ENCODE results near the gene RAB38.

Gene RAB38

DNA sequence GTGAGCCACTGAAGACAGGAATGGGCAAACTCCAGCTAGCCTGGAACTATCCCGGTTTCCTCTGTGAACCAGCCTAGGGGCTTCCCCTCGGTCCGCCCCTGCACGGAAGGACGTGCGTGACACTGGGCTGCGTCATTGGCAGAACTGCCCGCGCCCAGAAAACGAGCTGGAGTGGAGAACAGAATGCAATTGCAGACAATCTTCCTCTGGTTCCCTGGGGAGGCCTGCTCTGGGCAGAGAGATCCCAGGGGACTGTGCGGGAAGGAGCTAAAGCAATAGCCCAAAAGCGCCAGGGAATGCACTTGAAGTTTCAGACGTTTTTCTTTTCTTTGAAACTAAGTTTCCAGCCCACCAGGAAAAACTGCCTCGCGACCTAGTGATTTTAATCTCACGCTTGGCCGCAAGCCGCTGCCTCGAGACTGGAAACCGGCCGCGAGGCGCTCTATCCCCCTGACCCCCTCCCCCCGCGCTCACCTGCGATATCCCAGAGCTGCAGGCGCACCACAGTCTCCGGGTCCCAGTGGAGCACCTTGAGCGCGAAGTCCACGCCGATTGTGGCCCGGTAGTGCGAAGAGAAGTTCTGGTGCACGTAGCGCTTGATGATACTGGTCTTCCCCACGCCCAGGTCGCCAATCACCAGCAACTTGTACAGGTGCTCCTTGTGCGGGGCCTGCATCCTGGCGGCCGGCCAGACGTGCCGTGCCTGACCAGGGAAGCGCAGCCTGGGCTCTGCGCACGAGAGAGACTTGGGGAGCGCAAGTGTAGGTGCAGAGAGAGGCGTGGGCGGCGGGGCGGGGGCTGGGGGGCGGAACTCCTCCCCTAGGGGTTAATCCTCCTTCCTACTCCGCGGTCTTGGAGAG, at the start of gene RAB38:
Gene RAB38, minus strand, starts transcription at position 735 of the 860 bp plus-strand sequence. Its CDS starts 59 bp downstream, at position 676.
- Histone ChIP-seq H3K9me3 (no peaks in the 10 kb centered on the region), H3K27ac (peak within 1 kb of the TSS; percentile 47; the same call in 1 of the 2 replicates), H3K4me3 (peak within 1 kb of the TSS; percentile 69), H3K27me3 (no peaks in the 10 kb centered on the region), H4K20me1 (no peaks in the 10 kb centered on the region), H3K4me1 (peaks cover 23% of the 10 kb centered on the region), H3K36me3 (no peaks in the 10 kb centered on the region), H3K4me2 (peak within 1 kb of the TSS; percentile 97), H3K9ac (peak within 1 kb of the TSS; percentile 49)
- no peak for TF ChIP-seq Cebpa-rat (IDR thresholded peaks at IDR 0.05)

DNA sequence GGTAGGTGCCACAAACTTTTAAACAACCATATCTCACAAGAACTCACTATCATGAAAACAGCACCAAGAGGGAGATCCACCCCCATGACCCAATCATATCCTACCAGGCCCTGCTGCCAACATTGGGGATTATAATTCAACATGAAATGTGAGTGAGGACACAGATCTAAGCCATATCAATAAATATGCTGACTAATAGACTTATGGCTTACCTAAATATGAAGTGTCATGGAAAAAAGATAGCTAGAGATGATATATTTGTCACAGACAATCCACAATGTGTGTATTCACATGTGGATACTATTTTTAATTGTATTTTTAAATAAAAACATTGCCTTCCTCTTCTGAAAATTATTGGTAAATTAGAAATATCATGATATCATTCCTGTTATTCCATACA, 38.2 kb upstream of the RAB38 start:
- TF ChIP-seq Cebpa-rat (IDR thresholded peaks at IDR 0.05), result no peak
- H4K20me1 ChIP-seq, result no peaks in the 10 kb centered on the region
- H3K4me3 ChIP-seq, result no peak overlapping the region

DNA sequence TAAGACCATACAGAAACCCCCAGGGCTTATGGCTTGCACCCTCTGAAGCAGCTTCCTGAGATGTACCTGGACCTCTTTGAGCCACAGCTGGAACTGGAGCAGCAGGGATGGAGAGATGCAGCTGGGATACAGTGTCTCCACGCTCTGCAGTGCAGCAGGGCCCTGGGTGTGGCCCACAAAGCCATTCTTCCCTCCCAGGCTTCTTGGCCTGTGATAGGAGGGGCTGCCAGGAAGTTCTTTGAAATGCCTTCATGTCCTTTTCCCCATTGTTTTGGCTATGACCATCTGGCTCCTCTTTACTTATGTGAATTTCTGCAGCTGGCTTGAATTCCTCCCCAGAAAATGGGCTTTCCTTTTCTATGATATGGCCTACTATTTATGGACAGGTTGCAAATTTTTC, 37.1 kb upstream of the RAB38 start:
- Histone ChIP-seq H3K27me3 (no peaks in the 10 kb centered on the region), H3K4me3 (no peak overlapping the region), H3K27ac (no peak overlapping the region), H4K20me1 (no peaks in the 10 kb centered on the region), H3K4me1 (no peaks in the 10 kb centered on the region), H3K9me3 (no peaks in the 10 kb centered on the region), H3K9ac (no peak overlapping the region), H3K4me2 (no peak overlapping the region), H3K36me3 (no peaks in the 10 kb centered on the region)
- no peak for TF ChIP-seq Cebpa-rat (IDR thresholded peaks at IDR 0.05)

More for the DNA sequence above, 38.2 kb upstream of the RAB38 start:
- H3K4me1 ChIP-seq, result no peaks in the 10 kb centered on the region
- no peak overlapping the region for H3K27ac ChIP-seq
- no peak overlapping the region for H3K4me2 ChIP-seq
- H3K36me3 ChIP-seq, result no peaks in the 10 kb centered on the region
- no peak overlapping the region for H3K9ac ChIP-seq
- H3K9me3 ChIP-seq, result no peaks in the 10 kb centered on the region
- no peaks in the 10 kb centered on the region for H3K27me3 ChIP-seq

DNA sequence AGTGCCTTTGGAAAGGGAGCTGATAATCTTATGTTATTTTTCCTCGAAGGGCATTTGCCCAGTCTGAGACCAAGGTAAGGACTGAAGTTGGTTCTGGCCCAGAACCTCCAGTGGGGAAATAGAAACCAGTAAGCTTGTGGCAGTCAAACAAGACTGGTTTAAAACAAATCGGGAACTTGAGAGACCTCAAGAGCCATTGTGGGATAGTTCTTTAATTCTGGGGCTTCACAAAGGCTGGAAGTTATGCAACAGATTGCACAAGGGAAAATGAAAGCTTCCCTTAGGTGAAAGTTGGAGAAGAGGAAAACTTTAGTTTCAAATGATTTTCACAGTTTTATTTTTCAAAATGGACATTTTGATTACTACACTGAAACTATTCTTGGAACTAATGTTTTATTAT, 33.5 kb upstream of the RAB38 start:
- Histone ChIP-seq H3K36me3 (no peaks in the 10 kb centered on the region), H3K4me1 (no peaks in the 10 kb centered on the region), H3K4me2 (no peak overlapping the region), H3K9me3 (no peaks in the 10 kb centered on the region), H3K27me3 (no peaks in the 10 kb centered on the region), H3K27ac (no peak overlapping the region), H3K9ac (no peak overlapping the region), H4K20me1 (no peaks in the 10 kb centered on the region), H3K4me3 (no peak overlapping the region)
- no peak for TF ChIP-seq Cebpa-rat (IDR thresholded peaks at IDR 0.05)

DNA sequence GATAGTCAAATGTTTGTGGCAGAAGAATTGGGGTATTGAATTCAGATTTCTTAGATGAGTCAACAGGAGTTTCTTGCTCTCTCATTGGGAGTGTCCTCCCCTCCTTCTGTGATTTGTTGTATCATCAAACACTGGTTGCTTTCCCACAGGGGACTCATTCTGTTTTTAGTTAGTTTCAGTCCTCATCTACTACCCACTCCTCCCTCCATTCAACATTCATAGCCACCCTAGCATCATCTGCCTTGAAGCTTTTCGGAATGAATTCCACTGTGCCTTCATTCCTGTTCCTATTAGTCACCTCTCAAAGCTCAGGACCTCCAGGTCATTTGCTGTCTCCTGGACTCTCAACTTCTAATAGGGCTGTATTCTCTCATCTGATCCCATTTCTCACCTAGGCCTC, 31.5 kb upstream of the RAB38 start:
- Histone ChIP-seq H3K27me3 (no peaks in the 10 kb centered on the region), H3K27ac (no peak overlapping the region), H3K4me2 (no peak overlapping the region), H3K9me3 (no peaks in the 10 kb centered on the region), H3K4me1 (no peaks in the 10 kb centered on the region), H3K4me3 (no peak overlapping the region), H4K20me1 (no peaks in the 10 kb centered on the region), H3K36me3 (no peaks in the 10 kb centered on the region), H3K9ac (no peak overlapping the region)
- TF ChIP-seq Cebpa-rat (IDR thresholded peaks at IDR 0.05), result no peak

DNA sequence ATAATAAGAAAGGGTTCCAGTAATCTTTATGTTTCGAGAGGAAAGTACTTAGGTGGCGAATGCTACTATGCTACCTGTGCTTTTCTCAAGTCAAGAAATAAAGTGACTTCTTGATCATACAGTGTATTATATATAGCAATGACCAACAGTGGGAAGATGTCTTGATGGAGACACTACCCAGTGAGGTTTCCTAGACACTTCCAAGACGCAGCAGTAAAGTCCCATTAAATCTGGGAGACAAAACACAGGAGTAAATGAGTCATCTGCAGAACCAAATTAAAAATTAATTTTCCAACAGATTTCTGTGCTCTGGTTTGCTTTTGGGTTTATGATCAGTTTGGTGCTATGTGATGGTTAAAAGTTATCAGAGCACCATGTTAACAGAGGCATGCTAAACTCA, 29.1 kb upstream of the RAB38 start:
- TF ChIP-seq Cebpa-rat (IDR thresholded peaks at IDR 0.05), result no peak

DNA sequence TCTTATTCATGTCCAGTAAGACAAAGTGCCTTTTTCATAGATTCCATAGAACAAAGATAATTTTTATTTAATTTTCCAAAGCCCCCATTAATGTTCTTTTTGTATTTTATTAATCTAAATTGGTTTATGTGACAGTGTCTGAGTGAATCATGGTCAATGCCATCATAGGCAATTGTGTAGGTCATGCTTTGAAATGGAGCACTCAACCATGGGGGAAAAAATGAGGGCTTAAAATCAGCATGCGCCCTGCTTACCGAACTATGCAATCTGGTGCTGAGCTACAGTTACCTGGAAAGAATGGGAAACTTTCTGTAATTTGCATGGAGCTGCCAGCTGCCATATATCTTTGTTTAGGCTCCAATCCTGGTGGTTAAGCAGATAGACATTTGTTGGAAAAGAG, 28.4 kb upstream of the RAB38 start:
- H3K9me3 ChIP-seq, result no peaks in the 10 kb centered on the region
- no peak for TF ChIP-seq Cebpa-rat (IDR thresholded peaks at IDR 0.05)

More for the DNA sequence above, 29.1 kb upstream of the RAB38 start:
- no peak overlapping the region for H3K27ac ChIP-seq
- H3K9ac ChIP-seq, result no peak overlapping the region
- H3K27me3 ChIP-seq, result no peaks in the 10 kb centered on the region
- no peak overlapping the region for H3K4me2 ChIP-seq
- H3K9me3 ChIP-seq, result no peaks in the 10 kb centered on the region
- no peak overlapping the region for H3K4me3 ChIP-seq
- no peaks in the 10 kb centered on the region for H3K36me3 ChIP-seq
- H3K4me1 ChIP-seq, result no peaks in the 10 kb centered on the region
- H4K20me1 ChIP-seq, result no peaks in the 10 kb centered on the region

DNA sequence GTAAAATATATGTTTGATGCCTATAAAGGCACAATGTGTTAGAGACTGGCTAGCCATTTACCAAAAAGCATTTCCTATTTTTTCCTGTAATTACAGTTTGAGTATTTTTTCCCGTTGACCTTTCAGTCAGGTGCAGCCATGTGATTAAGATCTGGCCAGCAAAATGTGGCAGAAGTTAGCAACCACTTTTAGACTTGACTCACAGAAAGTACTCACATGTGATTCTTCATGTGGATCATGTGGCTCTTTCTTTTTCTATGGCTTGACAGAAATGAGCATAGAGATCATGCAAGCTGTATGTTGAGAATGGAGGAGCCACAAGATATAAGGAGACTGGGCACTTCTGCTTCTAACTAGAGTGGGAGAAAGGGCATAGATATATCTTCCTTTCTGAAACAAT, 27.3 kb upstream of the RAB38 start:
- Histone ChIP-seq H3K9ac (no peak overlapping the region), H3K9me3 (peaks cover 6% of the 10 kb centered on the region; the same call in 1 of the 2 replicates), H3K27me3 (no peaks in the 10 kb centered on the region), H3K36me3 (no peaks in the 10 kb centered on the region), H3K4me3 (no peak overlapping the region), H3K4me1 (no peaks in the 10 kb centered on the region), H3K4me2 (no peak overlapping the region), H3K27ac (no peak overlapping the region), H4K20me1 (no peaks in the 10 kb centered on the region)
- no peak for TF ChIP-seq Cebpa-rat (IDR thresholded peaks at IDR 0.05)

More for the DNA sequence above, 28.4 kb upstream of the RAB38 start:
- Histone ChIP-seq H3K9ac (no peak overlapping the region), H4K20me1 (no peaks in the 10 kb centered on the region), H3K27ac (no peak overlapping the region), H3K27me3 (no peaks in the 10 kb centered on the region), H3K4me1 (no peaks in the 10 kb centered on the region), H3K4me3 (no peak overlapping the region), H3K4me2 (no peak overlapping the region), H3K36me3 (no peaks in the 10 kb centered on the region)

DNA sequence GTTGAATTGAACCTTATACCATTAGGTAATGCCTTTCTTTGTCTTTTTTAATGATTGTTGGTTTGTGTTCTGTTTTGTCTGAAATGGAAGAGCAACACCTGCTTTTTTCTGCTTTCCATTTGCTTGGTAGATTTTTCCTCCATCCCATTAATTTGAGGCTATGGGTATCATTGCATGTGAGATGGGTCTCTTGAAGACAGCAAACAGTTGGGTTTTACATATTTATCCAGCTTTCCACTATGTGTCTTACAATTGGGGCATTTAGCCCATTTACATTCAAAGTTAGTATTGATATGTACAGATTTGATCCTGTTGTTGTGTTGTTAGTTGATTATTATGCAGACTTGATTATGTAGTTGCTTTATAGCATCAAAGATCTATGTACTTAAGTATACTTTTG, 21.1 kb upstream of the RAB38 start:
- Histone ChIP-seq H3K9ac (no peak overlapping the region), H4K20me1 (no peaks in the 10 kb centered on the region), H3K9me3 (peaks cover 28% of the 10 kb centered on the region), H3K4me1 (no peaks in the 10 kb centered on the region), H3K27me3 (no peaks in the 10 kb centered on the region), H3K36me3 (no peaks in the 10 kb centered on the region), H3K27ac (no peak overlapping the region), H3K4me3 (no peak overlapping the region), H3K4me2 (no peak overlapping the region)
- TF ChIP-seq Cebpa-rat (IDR thresholded peaks at IDR 0.05), result no peak

DNA sequence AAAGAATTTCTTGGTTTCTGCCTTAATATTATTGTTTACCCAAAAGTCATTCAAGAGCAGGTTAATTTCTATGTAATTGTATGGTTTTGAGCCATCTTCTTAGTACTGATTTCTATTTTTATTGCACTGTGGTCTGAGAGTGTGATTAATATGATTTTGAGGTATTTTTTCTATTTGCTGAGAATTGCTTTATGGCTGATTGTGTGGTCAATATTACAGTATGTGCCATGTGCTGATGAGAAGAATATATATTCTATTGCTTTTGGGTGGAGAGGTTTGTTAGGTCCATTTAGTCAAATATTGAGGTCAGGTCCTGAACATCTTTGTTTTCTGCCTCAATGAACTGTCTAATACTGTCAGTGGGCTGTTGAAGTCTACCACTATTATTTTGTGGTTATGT, 20.7 kb upstream of the RAB38 start:
- no peaks in the 10 kb centered on the region for H3K36me3 ChIP-seq
- TF ChIP-seq Cebpa-rat (IDR thresholded peaks at IDR 0.05), result no peak

More for the DNA sequence above, 20.7 kb upstream of the RAB38 start:
- Histone ChIP-seq H3K27me3 (no peaks in the 10 kb centered on the region), H3K4me2 (no peak overlapping the region), H3K4me3 (no peak overlapping the region), H4K20me1 (no peaks in the 10 kb centered on the region), H3K4me1 (no peaks in the 10 kb centered on the region), H3K27ac (no peak overlapping the region), H3K9me3 (peaks cover 28% of the 10 kb centered on the region), H3K9ac (no peak overlapping the region)
